Body of pancreas (tissue), 4 donors: ENCODE results near the gene MAN2B1.

Experiments
- POLR2A ChIP-seq, 3 donors: fragments of 450-650 bp; IDR thresholded peaks; one replicate each; pipeline ENCODE4 v1.6.1; 2016; ENCODE audit warnings: antibody characterized with exemption in 3 of 3, mild to moderate bottlenecking in 2 of 3
- TF ChIP-seq, protein P1 (sequence below), 7 experiments: fragments of 450-650 bp in 4 of 7; fragments of 200-600 bp in 3 of 7; sonication (generic) in 3 of 7; IDR thresholded peaks; one replicate each; pipeline ENCODE4 v1.5.1; 2016 to 2019; ENCODE audit warnings: antibody characterized with exemption in 7 of 7

- TF ChIP-seq, protein P1, sequence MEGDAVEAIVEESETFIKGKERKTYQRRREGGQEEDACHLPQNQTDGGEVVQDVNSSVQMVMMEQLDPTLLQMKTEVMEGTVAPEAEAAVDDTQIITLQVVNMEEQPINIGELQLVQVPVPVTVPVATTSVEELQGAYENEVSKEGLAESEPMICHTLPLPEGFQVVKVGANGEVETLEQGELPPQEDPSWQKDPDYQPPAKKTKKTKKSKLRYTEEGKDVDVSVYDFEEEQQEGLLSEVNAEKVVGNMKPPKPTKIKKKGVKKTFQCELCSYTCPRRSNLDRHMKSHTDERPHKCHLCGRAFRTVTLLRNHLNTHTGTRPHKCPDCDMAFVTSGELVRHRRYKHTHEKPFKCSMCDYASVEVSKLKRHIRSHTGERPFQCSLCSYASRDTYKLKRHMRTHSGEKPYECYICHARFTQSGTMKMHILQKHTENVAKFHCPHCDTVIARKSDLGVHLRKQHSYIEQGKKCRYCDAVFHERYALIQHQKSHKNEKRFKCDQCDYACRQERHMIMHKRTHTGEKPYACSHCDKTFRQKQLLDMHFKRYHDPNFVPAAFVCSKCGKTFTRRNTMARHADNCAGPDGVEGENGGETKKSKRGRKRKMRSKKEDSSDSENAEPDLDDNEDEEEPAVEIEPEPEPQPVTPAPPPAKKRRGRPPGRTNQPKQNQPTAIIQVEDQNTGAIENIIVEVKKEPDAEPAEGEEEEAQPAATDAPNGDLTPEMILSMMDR (IDR thresholded peaks at IDR 0.05): no peak
- no peak for TF ChIP-seq POLR2A (IDR thresholded peaks at IDR 0.05)
Measured at GRCh38 chr19:12607631-12608030, 58.9 kb downstream of the MAN2B1 start.
